IPS-20b (cell line): ENCODE results near the gene IGF1R.

Experiments
- H3K27ac ChIP-seq: one replicate; pipeline ENCODE4 v1.5.1; 2013; ENCODE audit warnings: low read length
- H3K27me3 ChIP-seq: 2 replicates; pipeline ENCODE4 v1.6.1; 2013; ENCODE audit warnings: mild to moderate bottlenecking, low read length, inconsistent platforms; ENCODE audit not compliant: insufficient read depth
- H3K36me3 ChIP-seq: 2 replicates; pipeline ENCODE4 v1.6.1; 2013; ENCODE audit warnings: low read depth, mild to moderate bottlenecking, inconsistent platforms, low read length, moderate library complexity; ENCODE audit not compliant: insufficient read depth
- H3K4me1 ChIP-seq: 2 replicates; pipeline ENCODE4 v1.6.1; 2013; ENCODE audit warnings: mild to moderate bottlenecking, control low read depth, inconsistent platforms, low read length, moderate library complexity; ENCODE audit not compliant: insufficient read depth
- H3K4me3 ChIP-seq: 2 replicates; pipeline ENCODE4 v1.5.1; 2013; ENCODE audit warnings: mild to moderate bottlenecking, low read length, inconsistent platforms
- H3K9ac ChIP-seq: 2 replicates; pipeline ENCODE4 v1.6.1; 2013; ENCODE audit warnings: low read depth, mild to moderate bottlenecking, inconsistent platforms, low read length, moderate library complexity
- H3K9me3 ChIP-seq: 2 replicates; pipeline ENCODE4 v1.6.1; 2013; ENCODE audit warnings: mild to moderate bottlenecking, low read depth, low read length, inconsistent platforms; ENCODE audit not compliant: insufficient read depth

Gene IGF1R

GRCh38 chr15:98943601-98944151, 295.3 kb downstream of the IGF1R start:
- H3K9me3 ChIP-seq = no peaks in the 10 kb centered on the region
- H3K9ac ChIP-seq = no peak overlapping the region
- peaks cover 97% of the 10 kb centered on the region for H3K36me3 ChIP-seq
- H3K27ac ChIP-seq = no peak overlapping the region
- no peaks in the 10 kb centered on the region for H3K27me3 ChIP-seq
- no peak overlapping the region for H3K4me3 ChIP-seq
- H3K4me1 ChIP-seq = no peaks in the 10 kb centered on the region

GRCh38 chr15:98946301-98947255, 298.2 kb downstream of the IGF1R start:
- Histone ChIP-seq H3K4me3 (no peak overlapping the region), H3K4me1 (no peaks in the 10 kb centered on the region), H3K9me3 (no peaks in the 10 kb centered on the region), H3K27me3 (no peaks in the 10 kb centered on the region), H3K27ac (no peak overlapping the region), H3K36me3 (peaks cover 97% of the 10 kb centered on the region), H3K9ac (no peak overlapping the region)

GRCh38 chr15:98948456-98948855, 300.1 kb downstream of the IGF1R start:
- H3K9me3 ChIP-seq = no peaks in the 10 kb centered on the region
- no peaks in the 10 kb centered on the region for H3K27me3 ChIP-seq
- H3K27ac ChIP-seq = no peak overlapping the region
- H3K36me3 ChIP-seq = peaks cover 97% of the 10 kb centered on the region
- no peaks in the 10 kb centered on the region for H3K4me1 ChIP-seq
- no peak overlapping the region for H3K9ac ChIP-seq
- H3K4me3 ChIP-seq = no peak overlapping the region

- Histone ChIP-seq H3K4me1 (no peaks in the 10 kb centered on the region), H3K27me3 (no peaks in the 10 kb centered on the region), H3K9me3 (no peaks in the 10 kb centered on the region), H3K4me3 (no peak overlapping the region), H3K27ac (no peak overlapping the region), H3K9ac (no peak overlapping the region), H3K36me3 (peaks cover 97% of the 10 kb centered on the region)
These were observed 300.6 kb downstream of the IGF1R start for GRCh38 chr15:98948941-98949340.

GRCh38 chr15:98949624-98950023, 301.3 kb downstream of the IGF1R start:
- peaks cover 95% of the 10 kb centered on the region for H3K36me3 ChIP-seq
- no peaks in the 10 kb centered on the region for H3K9me3 ChIP-seq
- H3K27me3 ChIP-seq = no peaks in the 10 kb centered on the region
- H3K4me1 ChIP-seq = no peaks in the 10 kb centered on the region
- no peak overlapping the region for H3K9ac ChIP-seq
- no peak overlapping the region for H3K27ac ChIP-seq
- no peak overlapping the region for H3K4me3 ChIP-seq

GRCh38 chr15:98950248-98950647, 301.9 kb downstream of the IGF1R start:
- Histone ChIP-seq H3K36me3 (peaks cover 93% of the 10 kb centered on the region), H3K9me3 (no peaks in the 10 kb centered on the region), H3K9ac (no peak overlapping the region), H3K4me1 (no peaks in the 10 kb centered on the region), H3K27ac (no peak overlapping the region), H3K4me3 (no peak overlapping the region), H3K27me3 (no peaks in the 10 kb centered on the region)

- no peaks in the 10 kb centered on the region for H3K4me1 ChIP-seq
- H3K9me3 ChIP-seq = no peaks in the 10 kb centered on the region
- H3K36me3 ChIP-seq = peaks cover 93% of the 10 kb centered on the region
- H3K27me3 ChIP-seq = no peaks in the 10 kb centered on the region
- H3K27ac ChIP-seq = no peak overlapping the region
- no peak overlapping the region for H3K9ac ChIP-seq
- H3K4me3 ChIP-seq = no peak overlapping the region
These were observed 302.7 kb downstream of the IGF1R start for GRCh38 chr15:98951004-98951403.

- Histone ChIP-seq H3K9me3 (no peaks in the 10 kb centered on the region), H3K36me3 (peaks cover 94% of the 10 kb centered on the region), H3K27ac (no peak overlapping the region), H3K9ac (no peak overlapping the region), H3K27me3 (no peaks in the 10 kb centered on the region), H3K4me3 (no peak overlapping the region), H3K4me1 (no peaks in the 10 kb centered on the region)
These were observed 303.4 kb downstream of the IGF1R start for GRCh38 chr15:98951493-98952320.

- Histone ChIP-seq H3K27me3 (no peaks in the 10 kb centered on the region), H3K9ac (no peak overlapping the region), H3K4me3 (no peak overlapping the region), H3K9me3 (no peaks in the 10 kb centered on the region), H3K36me3 (peaks cover 94% of the 10 kb centered on the region), H3K27ac (no peak overlapping the region), H3K4me1 (no peaks in the 10 kb centered on the region)
These were observed 304.1 kb downstream of the IGF1R start for GRCh38 chr15:98952381-98952803.

- no peaks in the 10 kb centered on the region for H3K27me3 ChIP-seq
- H3K9me3 ChIP-seq = no peaks in the 10 kb centered on the region
- H3K4me3 ChIP-seq = no peak overlapping the region
- H3K36me3 ChIP-seq = peaks cover 93% of the 10 kb centered on the region
- no peaks in the 10 kb centered on the region for H3K4me1 ChIP-seq
- H3K9ac ChIP-seq = no peak overlapping the region
- no peak overlapping the region for H3K27ac ChIP-seq
These were observed 304.9 kb downstream of the IGF1R start for GRCh38 chr15:98953000-98953787.

- H3K4me3 ChIP-seq = no peak overlapping the region
- no peaks in the 10 kb centered on the region for H3K9me3 ChIP-seq
- H3K9ac ChIP-seq = no peak overlapping the region
- no peaks in the 10 kb centered on the region for H3K4me1 ChIP-seq
- H3K27me3 ChIP-seq = no peaks in the 10 kb centered on the region
- H3K36me3 ChIP-seq = peaks cover 93% of the 10 kb centered on the region
- no peak overlapping the region for H3K27ac ChIP-seq
These were observed 305.6 kb downstream of the IGF1R start for GRCh38 chr15:98953968-98954367.
